HUES64 (cell line): Measurements from ENCODE around the gene ANO8.
A peak's percentile ranks its signal among the peaks of the same experiment; 100 is the strongest.

ENCODE experiments used
- H3K27ac ChIP-seq: 2 replicates; pipeline ENCODE4 v1.7.0; 2013; ENCODE audit warnings: low read depth, low read length, inconsistent platforms
- H3K27me3 ChIP-seq: 2 replicates; pipeline ENCODE4 v1.6.1; 2013; ENCODE audit warnings: mild to moderate bottlenecking, low read length; ENCODE audit not compliant: insufficient read depth
- H3K36me3 ChIP-seq: 2 replicates; pipeline ENCODE4 v1.6.1; 2013; ENCODE audit warnings: mild to moderate bottlenecking, low read length; ENCODE audit not compliant: insufficient read depth
- H3K4me1 ChIP-seq: 2 replicates; pipeline ENCODE4 v1.6.1; 2013; ENCODE audit warnings: mild to moderate bottlenecking, low read length, moderate library complexity; ENCODE audit not compliant: insufficient read depth
- H3K4me3 ChIP-seq: 2 replicates; pipeline ENCODE4 v1.5.1; 2013; ENCODE audit warnings: mild to moderate bottlenecking, low read length, moderate library complexity
- H3K9ac ChIP-seq: 2 replicates; pipeline ENCODE4 v1.6.1; 2013; ENCODE audit warnings: mild to moderate bottlenecking, low read depth, low read length
- H3K9me3 ChIP-seq: 2 replicates; pipeline ENCODE4 v1.6.1; 2013; ENCODE audit warnings: low read depth, low read length; ENCODE audit not compliant: insufficient read depth
- WGBS: fragments of 150-250, 120-280 bp; methylation state at CpG from one replicate; pipeline ENCODE4 v1.1.7; 2013; ENCODE audit warnings: missing lambda C conversion rate; 5-methylcytosine and 5-hydroxymethylcytosine counted together

ANO8 gene

DNA sequence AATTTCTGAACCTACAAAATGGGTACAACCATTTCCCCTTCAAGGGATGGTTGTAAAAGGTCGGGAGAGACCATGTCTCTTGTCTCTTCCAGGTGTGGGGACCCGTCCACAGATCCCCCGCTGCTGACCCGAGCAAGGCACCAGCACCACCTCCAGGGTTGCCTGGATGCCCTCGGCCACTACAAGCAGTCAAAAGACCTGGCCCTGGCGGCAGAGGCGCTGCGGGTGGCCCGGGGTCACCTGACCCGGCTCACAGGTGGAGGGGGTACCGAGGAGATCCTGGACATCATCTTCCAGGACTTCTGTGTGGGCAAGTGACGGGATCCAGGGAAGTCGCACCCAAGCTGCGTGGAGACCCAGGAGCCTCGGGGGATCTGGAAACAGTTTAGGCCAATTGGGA is 6.7 kb upstream of the ANO8 start:
- Histone ChIP-seq H3K27me3 (no peaks in the 10 kb centered on the region), H3K27ac (no peak overlapping the region; the same call in 1 of the 2 replicates), H3K36me3 (peaks cover 13% of the 10 kb centered on the region; the same call in 1 of the 2 replicates), H3K9me3 (no peaks in the 10 kb centered on the region), H3K4me3 (no peak overlapping the region), H3K4me1 (peaks cover 5% of the 10 kb centered on the region; the same call in 1 of the 2 replicates), H3K9ac (no peak overlapping the region)
- 95% methylated on average over 15 of the region's 15 CpGs for WGBS

DNA sequence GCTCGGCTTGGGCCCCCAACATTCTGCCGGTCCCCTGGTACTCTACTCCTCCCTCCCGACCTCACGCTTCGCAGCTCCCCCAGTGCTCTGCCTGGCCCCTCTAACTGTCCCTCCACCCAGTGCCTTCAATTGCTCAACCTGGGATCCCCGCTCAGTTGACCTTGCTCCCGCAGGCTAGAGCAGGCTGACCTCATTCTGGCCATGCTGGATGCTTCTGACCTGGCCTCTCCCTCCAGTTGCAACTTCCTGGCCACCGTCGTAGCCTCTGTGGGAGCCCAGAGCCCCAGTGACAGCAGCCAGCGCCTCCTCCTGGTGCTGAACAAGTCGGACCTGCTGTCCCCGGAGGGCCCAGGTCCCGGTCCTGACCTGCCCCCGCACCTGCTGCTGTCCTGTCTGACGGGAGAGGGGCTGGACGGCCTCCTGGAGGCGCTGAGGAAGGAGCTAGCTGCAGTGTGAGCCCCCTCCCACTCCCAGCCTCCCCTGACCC is 6.3 kb upstream of the ANO8 start:
- Histone ChIP-seq H3K27ac (peak overlapping the region; percentile 28; the same call in 1 of the 2 replicates), H3K4me1 (peaks cover 5% of the 10 kb centered on the region; the same call in 1 of the 2 replicates), H3K9me3 (no peaks in the 10 kb centered on the region), H3K9ac (no peak overlapping the region), H3K4me3 (peak overlapping the region; percentile 30; the same call in 1 of the 2 replicates), H3K36me3 (peaks cover 13% of the 10 kb centered on the region; the same call in 1 of the 2 replicates), H3K27me3 (no peaks in the 10 kb centered on the region)
- WGBS = 62% methylated on average over 17 of the region's 17 CpGs

DNA sequence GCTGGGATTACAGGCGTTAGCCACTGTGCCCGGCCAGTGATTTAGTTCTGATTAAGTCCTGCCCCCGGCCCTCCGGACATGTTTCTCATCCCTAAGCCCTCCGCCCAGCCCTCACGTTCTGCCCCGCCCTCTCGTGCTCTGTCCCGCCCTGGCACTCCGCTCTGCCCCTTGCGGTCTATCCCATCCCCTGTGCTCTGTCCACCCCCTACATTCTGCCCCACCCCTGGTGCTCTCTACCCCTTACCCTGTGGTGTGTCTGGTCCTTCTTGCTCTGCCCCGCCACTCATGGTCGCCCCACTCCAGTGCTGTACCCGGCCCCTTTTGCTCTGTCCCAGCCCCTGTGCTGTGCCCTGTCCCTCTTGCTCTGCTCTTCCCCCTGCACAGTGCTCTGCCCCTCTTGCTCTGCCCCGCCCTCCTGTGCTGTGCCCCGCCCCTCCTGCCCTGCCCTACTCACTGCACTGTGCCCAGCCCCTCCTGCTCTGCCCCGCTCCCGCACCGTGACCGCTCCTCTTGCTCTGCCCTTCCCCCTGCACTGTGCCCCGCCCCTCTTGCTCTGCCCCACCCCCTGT is 5.7 kb upstream of the ANO8 start:
- H3K9ac ChIP-seq = no peak overlapping the region
- 40% methylated on average over 21 of the region's 21 CpGs for WGBS

DNA sequence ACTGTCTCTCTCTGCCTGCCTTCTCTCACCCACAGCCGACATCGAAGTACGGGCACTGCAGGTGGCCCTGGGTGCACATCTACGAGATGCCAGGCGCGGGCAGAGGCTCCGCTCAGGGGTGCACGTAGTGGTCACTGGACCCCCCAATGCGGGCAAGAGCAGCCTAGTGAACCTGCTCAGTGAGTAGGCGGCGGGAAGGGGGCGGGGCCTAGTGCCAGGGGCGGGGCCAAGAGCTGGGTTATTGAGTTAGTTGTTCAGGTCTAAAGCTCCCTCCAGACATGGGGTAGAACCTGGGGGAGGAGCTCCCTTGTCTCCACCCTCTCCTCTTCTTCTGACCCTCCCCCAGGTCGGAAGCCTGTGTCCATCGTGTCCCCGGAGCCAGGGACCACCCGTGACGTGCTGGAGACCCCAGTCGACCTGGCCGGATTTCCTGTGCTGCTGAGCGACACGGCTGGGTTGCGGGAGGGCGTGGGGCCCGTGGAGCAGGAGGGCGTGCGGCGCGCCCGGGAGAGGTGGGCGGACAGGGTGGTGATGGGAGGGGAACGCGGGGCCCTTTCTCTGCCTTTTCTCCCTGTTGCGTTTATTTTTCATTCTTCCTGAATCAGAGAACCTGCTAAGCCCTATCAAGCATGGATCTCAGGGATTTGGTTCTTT is 4.6 kb upstream of the ANO8 start:
- H3K9me3 ChIP-seq = no peaks in the 10 kb centered on the region
- WGBS = 89% methylated on average over 33 of the region's 34 CpGs
- peaks cover 5% of the 10 kb centered on the region; the same call in 1 of the 2 replicates for H3K4me1 ChIP-seq
- no peak overlapping the region for H3K9ac ChIP-seq
- peaks cover 13% of the 10 kb centered on the region; the same call in 1 of the 2 replicates for H3K36me3 ChIP-seq
- no peak overlapping the region for H3K4me3 ChIP-seq
- no peak overlapping the region for H3K27ac ChIP-seq
- no peaks in the 10 kb centered on the region for H3K27me3 ChIP-seq

More for the DNA sequence above, 5.7 kb upstream of the ANO8 start:
- Histone ChIP-seq H3K9me3 (no peaks in the 10 kb centered on the region), H3K27me3 (no peaks in the 10 kb centered on the region), H3K4me1 (peaks cover 5% of the 10 kb centered on the region; the same call in 1 of the 2 replicates), H3K27ac (no peak overlapping the region; the same call in 1 of the 2 replicates), H3K36me3 (peaks cover 13% of the 10 kb centered on the region; the same call in 1 of the 2 replicates), H3K4me3 (0 out of 2 replicates have a peak overlapping the region, but pooled peaks have one; percentile 30)

DNA sequence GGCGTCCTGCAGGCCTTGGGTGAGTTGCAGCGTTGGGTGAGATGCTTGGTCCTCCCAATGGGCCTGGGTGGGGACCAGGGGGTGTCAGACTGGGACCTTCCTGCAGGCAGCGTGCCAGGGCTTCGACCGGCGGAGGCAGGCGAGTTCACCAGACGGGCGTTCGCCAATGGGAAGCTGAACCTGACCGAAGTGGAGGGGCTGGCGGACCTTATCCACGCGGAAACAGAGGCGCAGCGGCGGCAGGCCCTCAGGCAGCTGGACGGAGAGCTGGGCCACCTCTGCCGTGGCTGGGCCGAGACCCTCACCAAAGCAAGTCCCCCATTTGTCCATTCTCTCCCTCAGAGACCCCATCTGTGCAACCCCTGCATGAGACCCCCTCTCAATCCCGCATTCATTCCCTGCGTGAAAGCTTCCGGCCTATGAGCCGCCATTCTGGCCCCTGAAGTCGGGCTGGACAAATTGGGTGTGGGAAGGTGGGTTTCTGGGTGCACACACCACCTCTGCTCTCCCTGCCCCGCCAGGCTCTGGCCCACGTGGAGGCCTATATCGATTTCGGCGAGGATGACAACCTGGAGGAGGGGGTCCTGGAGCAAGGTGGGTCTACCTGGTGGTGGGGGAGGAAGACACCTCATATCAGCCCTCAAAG is 3.9 kb upstream of the ANO8 start:
- peaks cover 5% of the 10 kb centered on the region; the same call in 1 of the 2 replicates for H3K4me1 ChIP-seq
- WGBS = 93% methylated on average over 27 of the region's 30 CpGs
- no peak overlapping the region for H3K27ac ChIP-seq

GRCh38 chr19:17337675-17338432 is 3.2 kb upstream of the ANO8 start:
- H3K9me3 ChIP-seq = no peaks in the 10 kb centered on the region
- peak overlapping the region; percentile 13; the same call in 1 of the 2 replicates for H3K27ac ChIP-seq
- peak overlapping the region; percentile 89 for H3K4me3 ChIP-seq
- H3K9ac ChIP-seq = peak overlapping the region; percentile 83
- H3K4me1 ChIP-seq = peaks cover 5% of the 10 kb centered on the region; the same call in 1 of the 2 replicates
- no peaks in the 10 kb centered on the region for H3K27me3 ChIP-seq
- WGBS = 8% methylated on average over 50 of the region's 50 CpGs
- peaks cover 18% of the 10 kb centered on the region for H3K36me3 ChIP-seq

More for the DNA sequence above, 3.9 kb upstream of the ANO8 start:
- Histone ChIP-seq H3K4me3 (peak overlapping the region; percentile 89), H3K36me3 (peaks cover 13% of the 10 kb centered on the region; the same call in 1 of the 2 replicates), H3K9ac (no peak overlapping the region), H3K27me3 (no peaks in the 10 kb centered on the region), H3K9me3 (no peaks in the 10 kb centered on the region)

DNA sequence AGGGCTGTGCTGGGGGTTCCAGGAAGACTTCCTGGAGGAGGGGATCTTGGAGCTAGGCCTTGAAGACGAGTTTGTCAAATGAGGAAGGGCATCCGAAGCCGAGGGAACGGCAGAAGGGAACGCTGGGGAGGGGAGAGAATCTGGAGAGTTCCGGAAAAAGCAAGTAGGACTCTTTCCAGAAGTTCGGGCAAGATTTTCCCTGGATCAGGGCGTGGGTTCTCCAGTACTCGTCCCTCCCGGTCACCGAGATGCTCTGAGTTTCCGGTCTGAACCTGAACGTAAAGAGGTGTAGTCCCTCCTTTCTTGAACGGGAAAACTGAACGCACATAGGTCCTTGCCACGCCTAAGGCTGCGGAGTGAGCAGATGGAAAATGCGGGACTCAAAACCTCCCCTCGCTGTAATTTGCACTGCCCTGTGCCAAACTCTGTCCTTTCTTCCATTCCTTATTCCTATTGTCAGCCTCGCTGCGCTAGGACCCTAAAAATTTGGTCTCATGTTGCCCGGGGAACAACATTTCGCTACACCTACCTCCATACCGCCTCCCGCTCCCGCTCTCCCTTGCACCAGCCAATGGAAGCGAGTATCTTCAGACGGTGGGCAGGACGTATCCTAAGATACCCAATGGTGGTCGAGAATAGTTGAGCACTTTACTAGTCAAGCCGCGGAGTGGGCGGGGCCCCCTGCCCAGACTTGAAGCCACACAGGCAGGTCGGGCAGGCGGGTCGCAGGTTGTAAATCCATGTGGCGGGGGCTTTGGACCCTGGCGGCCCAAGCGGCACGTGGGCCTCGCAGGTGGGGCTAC is 2.4 kb upstream of the ANO8 start, which contains the start of gene GTPBP3:
Gene GTPBP3 (plus strand): TSS at position 682 of the 803 bp plus-strand sequence. CDS start 59 bp downstream, at position 741.
- under 1% methylated on average over 41 of the region's 41 CpGs for WGBS
- Histone ChIP-seq H3K9ac (peak within 1 kb of the TSS; percentile 87), H3K27me3 (no peaks in the 10 kb centered on the region), H3K9me3 (no peaks in the 10 kb centered on the region), H3K36me3 (peaks cover 16% of the 10 kb centered on the region), H3K4me1 (peaks cover 5% of the 10 kb centered on the region; the same call in 1 of the 2 replicates), H3K4me3 (peak within 1 kb of the TSS; percentile 89), H3K27ac (peak within 1 kb of the TSS; percentile 88)

- no peak overlapping the region for H3K4me3 ChIP-seq
- H3K27ac ChIP-seq = no peak overlapping the region
- no peaks in the 10 kb centered on the region for H3K9me3 ChIP-seq
- peaks cover 6% of the 10 kb centered on the region; the same call in 1 of the 2 replicates for H3K36me3 ChIP-seq
- 88% methylated on average over 10 of the region's 10 CpGs for WGBS
- no peak overlapping the region for H3K9ac ChIP-seq
- peaks cover 2% of the 10 kb centered on the region; the same call in 1 of the 2 replicates for H3K4me1 ChIP-seq
- H3K27me3 ChIP-seq = no peaks in the 10 kb centered on the region
Measured at GRCh38 chr19:17335575-17335974, 920 bp upstream of the ANO8 start.

- H3K27ac ChIP-seq = peak overlapping the region; percentile 8; the same call in 1 of the 2 replicates
- H3K4me3 ChIP-seq = peak overlapping the region; percentile 92
- H3K4me1 ChIP-seq = no peaks in the 10 kb centered on the region
- H3K27me3 ChIP-seq = peaks cover 7% of the 10 kb centered on the region
- 24% methylated on average over 52 of the region's 52 CpGs for WGBS
- peaks cover 6% of the 10 kb centered on the region; the same call in 1 of the 2 replicates for H3K36me3 ChIP-seq
- H3K9me3 ChIP-seq = no peaks in the 10 kb centered on the region
- peak overlapping the region; percentile 91 for H3K9ac ChIP-seq
Measured at GRCh38 chr19:17333611-17334413, 843 bp downstream of the ANO8 start.
